Stimulated activated CD8-positive, alpha-beta memory T cell treated with anti-CD3 and anti-CD28 coated beads, Interleukin-4, amount 100 ng/mL, for 24 hours (primary cell): ENCODE results near the gene RNLS.

ENCODE experiments used
- DNase-seq: peaks from one replicate; pipeline ENCODE4 v3.0.0-alpha.2; 2020; ENCODE audit warnings: low read depth

RNLS gene

DNA sequence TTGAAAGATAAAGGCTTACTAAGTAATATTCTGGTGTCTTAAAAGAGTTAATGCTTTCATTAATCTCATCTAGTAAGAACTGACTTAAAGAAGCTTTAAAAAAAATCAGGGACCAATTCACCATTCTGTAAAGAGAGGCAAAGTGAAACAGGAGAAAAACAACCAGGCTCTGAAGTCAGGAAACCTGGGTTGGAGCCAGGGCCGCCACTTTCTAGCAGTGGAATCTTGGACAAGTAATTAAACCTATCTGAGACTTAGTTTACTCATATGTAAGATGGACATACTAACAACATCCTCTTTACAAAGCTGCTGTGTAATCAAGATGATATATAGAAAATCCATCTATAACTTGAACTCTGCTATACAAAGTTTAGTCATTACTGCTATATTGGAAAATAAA is 154.1 kb downstream of the RNLS start:
- no peak for DNase-seq

DNA sequence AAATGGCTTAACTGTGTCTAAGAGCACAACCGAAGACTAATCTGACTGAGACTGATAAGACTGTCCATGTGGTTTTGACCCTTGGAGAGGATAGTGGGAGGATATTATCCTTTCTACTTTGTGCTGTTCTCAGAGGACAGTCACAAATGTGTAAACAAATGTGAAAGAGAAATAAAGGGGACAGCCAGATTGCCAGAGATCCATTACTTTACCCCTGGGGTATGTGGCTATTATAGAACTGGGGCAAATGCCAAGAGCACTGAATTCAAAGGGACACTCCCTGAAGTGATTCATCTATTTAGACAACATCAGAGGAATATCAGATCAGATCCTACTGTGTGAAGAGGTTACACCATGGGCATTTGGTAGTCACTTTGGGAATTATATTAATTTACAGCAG is 154.7 kb downstream of the RNLS start:
- no peak for DNase-seq

DNA sequence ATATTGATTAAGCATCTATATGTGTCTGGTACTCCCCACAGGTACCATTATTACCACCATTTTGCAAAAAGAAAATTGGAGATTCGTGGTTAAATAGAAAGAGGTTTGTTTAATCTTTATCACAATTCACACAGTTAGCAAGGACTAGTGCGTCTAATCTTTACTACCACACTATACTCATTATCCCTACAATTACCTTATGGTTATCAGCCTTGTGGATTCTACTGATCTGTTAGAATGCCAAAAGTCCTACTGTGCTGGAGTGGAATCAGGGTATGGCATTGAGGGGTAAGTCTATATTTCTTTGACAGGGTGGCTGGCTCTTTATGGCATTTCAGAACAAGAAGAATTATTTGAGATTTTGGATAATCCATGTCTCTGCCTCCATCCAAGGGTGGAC is 156.1 kb downstream of the RNLS start:
- no peak for DNase-seq

DNA sequence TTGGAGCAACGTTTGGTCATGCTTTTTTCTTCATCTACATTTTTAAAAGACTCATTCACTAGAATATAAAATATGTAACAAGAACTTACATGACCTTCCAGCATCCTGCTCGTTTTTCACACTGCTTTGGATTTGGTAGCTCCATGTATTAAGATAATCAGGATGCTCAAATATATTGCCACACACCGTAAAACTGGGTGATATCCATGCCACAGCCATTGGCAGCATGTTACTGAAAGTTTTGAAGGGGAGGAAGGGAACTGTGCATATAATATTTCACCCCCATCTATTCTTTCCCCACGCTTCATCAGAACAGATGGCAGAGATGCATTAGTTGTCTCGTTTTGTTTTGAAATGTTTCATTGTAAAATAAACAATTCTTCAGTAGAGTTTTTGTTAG is 158.2 kb downstream of the RNLS start:
- no peak for DNase-seq

DNA sequence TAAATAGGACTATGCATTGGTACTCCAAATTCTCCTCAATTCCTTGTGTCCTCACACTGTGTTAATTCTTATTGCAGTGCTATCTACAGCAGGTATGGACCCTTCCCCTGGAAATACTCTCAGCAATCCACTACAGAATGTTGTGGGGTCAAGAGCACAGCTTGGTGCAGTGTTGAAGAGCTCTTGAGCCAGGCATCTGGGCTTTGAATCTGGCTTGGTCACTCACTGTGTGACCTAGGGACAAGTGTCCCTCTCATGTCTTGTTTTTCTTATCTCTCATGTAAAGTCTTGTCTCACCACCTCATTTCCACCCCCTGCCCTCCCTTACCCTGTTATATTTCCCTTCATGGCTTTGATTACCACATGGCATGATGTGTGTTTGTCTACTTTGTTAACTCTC is 159.4 kb downstream of the RNLS start:
- DNase-seq: no peak

DNA sequence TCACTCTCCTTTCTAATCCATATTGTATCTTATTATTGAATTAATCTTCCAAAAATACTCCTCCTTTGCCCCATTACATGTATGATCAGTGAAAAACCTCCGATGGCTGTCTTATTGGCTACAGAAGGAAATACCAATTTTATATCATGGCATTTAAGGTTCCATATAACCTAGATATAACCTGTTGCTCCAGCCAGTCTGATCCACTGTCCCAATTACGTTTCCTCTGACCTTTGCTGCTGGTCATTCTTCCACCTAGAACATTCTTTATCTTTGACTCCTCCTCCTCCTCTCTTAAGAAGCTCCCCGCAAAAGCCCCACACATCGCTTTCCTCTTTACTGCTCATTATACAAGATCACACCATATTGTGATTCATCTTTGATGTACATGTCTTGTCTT is 161.5 kb downstream of the RNLS start:
- no peak for DNase-seq

DNA sequence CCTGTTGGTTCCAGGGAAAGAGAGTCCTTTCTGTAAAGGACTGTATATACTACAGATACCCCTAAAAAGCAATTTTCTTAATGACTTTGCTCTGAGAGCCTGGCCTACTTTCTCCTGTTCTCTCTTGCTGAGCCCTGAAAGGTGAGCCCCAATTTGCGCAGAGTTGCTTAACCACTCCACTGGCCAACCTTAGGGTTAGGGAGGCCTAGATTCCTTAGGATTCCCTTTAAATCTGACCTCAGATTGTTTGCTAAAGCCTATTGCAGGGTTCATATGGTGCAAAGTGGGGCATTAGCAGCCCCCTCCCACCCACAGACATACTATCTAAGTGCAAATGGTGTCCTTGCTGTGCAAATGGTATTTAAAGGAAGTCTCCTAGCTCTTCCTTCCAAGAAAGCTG is 164.2 kb downstream of the RNLS start:
- no peak for DNase-seq

DNA sequence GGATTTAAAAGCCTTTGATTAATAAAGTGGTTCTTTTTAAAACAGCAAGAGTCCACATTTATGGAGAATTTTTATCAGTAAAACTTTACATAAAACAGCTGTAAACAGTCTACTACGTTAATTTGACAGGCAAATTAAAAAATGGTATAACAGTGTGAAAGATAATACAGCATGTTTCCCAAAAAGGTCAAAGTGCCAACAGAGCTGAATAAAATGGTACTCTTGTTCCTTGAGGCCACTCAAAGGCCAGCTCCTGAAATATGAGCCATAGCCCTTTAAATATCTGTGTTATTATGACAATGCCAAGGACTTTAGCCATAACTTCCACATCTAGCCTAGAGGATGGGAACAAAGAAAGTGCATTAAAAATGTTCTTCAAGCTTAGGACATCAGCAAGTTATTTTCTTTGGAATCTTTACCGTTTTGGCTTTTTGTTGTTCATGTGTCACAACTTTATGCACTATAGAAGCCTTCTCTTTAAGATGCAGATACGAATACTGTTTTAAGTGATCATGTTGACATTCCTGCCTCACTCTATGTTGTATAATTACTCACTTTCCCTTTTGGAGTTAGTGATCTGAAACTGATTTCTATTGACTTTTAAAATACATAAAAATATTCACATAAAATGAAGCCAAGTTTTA is 165.6 kb downstream of the RNLS start:
- DNase-seq: no peak

DNA sequence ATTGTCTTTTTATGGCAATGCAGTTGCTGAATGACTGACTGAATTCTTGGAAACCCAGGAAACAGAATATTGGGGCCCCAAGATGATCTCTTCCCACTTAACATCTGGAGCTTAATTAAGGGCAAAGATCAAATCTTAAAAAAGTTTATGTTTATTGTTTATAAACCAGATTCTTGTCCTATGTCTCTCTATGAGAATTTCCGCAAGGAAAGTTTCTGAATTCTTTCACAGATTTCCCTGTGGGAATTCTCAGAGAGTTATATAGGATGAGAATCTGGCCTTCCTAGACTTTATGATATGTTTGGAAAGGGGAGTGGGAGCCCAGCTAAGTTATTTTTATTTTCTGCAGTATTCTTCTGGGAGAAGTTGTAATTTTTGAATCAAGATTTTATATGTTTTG is 166.3 kb downstream of the RNLS start:
- no peak for DNase-seq

DNA sequence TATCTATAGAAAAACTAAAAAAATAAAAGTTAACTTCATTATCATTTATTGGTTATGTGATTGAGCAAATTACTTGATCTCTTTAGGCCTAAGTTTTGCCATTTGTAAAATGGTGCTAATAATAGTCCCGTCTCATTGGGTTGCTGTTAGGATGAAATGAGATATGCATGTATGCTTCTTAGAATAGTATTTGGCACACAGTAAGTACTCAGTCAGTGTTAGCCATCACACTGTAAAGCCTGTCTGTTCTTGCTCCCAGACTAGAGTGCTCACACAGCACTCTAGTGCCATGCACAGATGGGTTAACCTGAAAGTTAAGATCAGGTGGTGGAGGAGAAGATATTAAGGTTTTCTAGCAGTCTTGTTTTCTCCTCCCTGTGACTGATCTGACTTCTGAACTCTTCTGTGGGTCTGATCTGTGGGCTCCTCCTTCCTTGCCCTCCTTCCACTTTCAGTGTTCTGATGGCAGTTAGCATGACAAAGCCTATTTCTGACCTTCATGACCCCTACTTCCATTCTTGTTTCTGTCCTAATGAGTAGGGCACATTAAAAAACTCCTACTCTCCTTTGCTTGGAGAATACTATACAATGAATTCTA is 167.5 kb downstream of the RNLS start:
- no peak for DNase-seq

DNA sequence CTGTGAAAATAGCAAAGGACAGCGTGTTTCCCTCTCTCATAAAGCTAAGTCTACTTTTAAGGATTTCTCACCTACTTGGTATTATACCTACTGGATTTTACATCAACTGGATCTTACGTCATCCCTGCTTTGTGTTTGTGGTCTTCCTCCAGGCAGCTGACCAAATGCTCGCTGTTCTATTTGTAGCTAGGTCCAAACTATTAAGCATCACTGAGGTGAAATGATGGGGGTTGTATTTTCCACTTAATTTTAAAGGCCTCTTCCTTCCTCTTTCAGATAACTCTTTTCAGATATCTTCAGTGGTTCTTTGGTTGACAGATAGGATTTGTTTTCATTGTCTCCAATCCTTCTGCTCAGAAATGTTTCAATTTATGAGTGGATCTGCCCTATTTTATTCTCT is 169.7 kb downstream of the RNLS start:
- DNase-seq: no peak

DNA sequence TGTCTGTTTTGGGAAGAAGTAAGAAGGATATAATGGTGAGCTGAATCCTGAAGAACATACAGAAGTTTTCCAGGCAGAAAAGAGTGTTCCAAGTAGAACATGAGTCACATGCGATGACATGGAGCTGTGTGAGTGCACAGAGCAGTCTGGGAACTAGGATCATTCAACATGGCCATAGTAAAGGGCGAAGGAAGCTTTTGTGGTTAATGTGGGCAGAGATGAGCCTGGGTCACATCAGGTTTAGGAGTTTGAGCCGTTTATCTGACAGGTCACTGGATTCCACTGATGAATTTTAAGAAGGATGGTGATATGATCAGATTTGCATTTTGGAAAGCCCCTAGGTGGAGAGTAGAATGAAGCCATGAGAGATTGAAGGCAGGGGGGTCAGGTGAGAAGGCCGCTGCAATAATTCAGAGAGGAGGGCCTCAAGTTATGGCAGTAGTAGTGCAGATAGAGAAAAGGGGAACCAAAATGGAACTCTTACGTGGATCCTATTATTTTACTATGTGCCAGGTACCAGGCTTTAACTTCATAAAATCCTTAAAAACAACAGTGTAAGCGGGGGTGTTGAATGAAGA is 171.3 kb downstream of the RNLS start:
- no peak for DNase-seq

DNA sequence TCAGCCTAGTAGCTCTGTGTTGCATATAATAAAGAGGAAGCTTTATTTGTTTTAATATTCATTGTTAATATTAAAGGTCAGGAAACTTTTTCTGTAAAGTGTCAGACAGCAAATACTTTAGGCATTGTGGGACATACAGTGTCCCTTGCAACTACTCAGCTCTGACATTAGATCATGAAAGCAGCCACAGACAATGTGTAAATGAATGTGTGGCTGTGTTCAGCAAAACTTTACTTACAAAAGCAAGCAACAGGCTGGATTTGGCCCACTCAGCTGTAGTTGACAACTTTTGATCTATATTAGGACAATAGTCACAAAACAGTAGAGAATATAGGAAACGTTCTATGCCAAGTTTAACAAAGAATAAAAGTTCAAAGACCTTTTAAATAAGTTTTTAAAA is 173.3 kb downstream of the RNLS start:
- no peak for DNase-seq

DNA sequence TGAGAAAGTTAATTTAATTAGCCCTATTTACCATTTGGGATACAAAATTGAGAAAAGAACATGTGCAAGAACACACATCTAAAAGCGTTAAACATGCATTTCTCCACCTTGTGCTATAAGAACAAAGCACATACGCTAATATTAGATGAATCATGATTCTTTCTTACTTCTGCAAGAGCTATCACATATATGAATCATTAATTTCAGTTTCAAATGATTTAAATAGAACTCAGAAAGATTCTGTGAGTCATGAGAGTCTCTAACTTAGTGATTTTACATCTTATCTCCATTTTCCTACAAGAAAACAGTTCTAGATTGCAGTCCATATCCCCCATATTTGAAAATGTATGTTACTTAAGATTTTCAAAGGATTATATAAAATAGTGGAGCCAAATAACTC is 173.9 kb downstream of the RNLS start:
- no peak for DNase-seq

DNA sequence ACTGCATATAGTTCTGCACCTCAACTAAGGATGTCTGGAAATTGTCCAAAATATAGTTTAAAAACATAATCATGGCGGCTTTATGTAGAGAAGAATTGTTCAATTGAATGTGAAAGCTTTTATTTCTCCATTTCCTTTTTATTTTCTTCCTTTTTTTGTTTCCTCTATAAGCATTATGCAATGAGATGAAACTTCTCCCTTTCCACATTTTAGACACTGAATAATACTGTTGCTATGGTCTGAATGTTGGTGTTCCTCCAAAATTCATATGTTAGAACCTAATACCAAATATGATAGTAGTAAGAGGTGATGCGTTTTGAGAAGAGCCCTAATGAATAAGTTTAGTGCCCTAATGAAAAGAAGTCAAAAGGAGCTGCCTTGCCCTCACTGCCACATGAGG is 175.0 kb downstream of the RNLS start:
- no peak for DNase-seq

DNA sequence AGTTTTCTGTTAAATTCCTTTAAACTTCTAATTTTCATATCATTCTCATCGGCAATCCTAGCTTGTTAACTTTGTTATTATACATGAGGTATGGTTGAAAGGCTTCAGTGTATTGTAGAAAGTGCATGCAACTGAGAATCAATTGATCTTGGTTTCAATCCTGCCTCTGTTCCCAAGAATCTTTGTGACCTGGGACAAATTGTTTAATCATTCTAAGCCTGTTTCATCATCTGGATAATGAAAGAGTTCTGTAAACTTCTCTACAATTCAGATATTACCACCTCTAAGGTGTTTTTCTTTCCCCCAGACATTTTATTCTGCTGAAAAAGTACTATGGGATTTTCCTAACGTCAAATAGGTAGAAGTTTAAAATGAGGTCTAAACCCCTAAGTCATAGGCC is 179.0 kb downstream of the RNLS start:
- no peak for DNase-seq

DNA sequence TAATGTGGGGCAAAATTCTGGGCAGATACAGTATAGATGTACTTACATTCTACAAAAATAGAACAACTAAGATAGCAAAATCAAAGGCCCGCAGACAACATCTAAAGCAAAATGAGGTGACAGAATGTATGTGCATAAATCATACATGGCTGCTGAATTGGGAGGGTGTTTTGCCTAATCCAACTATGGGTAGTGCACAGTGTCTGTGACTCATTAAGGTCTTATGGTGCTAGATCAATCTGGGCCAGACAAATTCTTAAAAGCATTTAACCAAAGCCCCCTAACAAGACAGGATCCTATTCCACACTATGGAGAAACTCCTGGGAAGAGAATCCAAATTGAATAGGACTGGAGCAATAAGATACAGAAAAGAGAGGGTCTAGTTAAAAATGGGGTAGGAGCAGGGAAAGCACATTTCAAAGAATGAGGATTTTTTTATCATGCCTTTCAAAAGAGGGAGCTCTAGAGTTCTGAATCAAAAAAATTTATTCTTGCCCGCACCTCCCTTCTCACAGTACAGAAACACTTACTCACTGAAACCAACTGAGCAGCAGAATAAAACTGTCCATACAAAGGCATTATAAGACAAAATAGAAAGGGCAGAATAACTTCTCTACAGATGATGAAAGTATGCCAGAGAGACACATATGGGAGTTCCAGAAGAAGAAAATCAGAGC is 181.3 kb downstream of the RNLS start:
- DNase-seq: no peak

DNA sequence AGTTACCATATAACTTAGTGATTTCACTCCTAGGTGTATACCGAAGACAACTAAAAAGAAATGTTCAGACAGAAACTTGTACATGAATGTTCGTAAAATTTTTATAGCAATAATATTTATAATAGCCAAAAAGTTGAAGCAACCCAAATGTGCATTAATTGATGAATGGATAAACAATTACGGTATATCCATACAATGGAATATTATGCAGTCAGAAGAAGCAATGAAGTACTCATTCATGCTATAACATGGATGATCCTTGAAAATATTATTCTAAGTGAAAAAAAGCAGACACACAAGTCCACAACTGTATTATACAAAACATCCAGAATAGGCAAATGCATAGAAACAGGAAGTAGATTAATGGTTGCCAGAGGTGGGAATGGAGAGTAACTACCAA is 183.9 kb downstream of the RNLS start:
- DNase-seq: no peak

DNA sequence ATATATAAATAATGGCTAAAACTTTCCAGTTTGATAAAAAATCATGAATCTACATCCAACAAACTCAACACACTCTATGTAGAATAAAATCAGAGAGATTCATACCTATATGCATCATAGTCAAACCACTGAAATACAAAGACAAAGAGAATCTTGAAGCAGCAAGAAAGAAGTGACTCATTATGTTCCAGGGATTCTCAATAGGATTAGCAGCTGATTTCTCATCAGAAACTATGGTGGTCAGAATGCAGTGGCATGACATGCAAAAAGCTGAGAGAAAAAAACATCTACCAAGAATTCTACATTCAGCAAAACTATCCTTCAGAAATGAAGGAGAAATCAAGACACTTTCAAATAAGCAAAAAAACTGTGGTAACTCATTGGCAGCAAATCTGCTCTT is 187.4 kb downstream of the RNLS start:
- DNase-seq: no peak

DNA sequence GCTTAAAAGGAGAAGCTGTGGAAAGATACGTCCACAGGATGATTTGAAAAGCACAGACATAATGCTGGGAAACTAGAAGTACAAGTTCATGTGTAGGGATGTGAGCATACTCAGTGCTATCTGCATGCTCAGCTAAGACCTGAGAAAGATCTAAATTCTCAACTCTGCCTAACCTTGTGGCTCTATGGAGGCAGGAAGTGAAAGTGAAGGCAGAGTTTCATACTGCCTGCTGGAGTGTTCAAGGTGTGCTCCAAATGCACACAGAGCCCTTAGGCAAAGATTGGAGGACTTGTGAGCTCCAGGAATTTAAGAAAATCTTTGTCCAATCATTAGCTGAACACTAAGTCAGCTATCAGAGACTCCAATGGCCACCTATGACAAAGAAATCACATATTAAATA is 190.9 kb downstream of the RNLS start:
- no peak for DNase-seq

DNA sequence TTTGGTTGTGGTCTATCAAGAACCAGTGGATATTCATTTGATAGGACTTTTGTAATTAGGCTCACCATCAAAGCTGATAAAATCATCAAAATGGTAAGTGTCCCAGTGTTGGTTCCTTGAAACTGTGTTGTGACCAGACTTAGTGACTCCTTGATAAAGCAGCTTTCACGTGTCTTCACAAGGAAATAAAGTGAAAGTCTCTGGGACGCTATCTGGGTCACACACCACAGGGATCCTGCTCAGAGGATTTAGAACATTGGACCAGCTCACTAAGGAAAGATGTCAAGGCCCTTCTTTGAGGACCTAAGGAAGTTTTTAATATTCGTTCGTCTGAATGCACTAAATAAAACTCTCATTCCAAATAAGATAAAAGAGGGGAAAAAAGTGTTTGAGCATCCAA is 193.1 kb downstream of the RNLS start:
- DNase-seq: no peak

DNA sequence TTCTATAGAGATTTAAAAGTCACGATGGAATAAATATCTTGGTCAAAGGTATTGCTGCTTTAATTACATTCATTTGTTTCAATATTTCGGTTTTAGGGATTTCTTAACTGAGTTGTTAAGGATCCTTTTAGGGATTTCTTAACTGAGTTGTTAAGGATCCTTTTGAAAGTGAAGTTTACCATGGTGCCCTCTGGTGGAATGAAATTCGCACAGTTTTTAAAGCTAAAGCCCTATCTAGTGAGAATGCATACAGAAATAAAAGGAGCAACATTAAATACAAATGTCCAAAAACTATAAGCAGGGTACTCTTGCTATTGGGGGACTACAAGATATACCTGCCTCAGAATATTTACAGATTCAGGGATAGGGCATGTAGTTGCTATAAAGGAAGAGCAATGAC is 193.7 kb downstream of the RNLS start:
- no peak for DNase-seq

DNA sequence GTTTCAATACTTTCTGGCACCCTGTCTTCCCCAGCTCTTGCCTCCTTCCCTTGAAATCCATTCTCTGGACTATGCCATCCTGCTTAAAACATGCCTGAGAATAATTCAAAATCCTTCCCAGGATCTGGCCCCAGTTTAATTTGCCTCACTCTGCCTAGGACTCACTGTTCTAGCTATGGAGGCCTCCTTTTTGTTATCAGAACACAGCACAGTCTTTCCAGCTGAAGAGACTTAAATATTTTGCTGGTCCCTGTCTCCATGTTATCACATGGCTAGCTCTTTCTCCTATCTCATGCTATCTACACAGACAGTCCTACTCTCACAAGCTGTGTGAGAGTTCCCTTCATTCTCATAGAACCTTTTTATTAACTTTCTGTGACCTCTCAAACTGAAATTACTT is 194.8 kb downstream of the RNLS start:
- no peak for DNase-seq
